ENCODE results near the gene AATK.

- TF ChIP-seq CTCF (conservative IDR thresholded peaks at IDR 0.05), result no peak
- no peak for TF ChIP-seq ZFX (IDR thresholded peaks at IDR 0.05)
Measured at GRCh38 chr17:81194941-81195901, 29.2 kb upstream of the AATK start.

Measured in C4-2B (cell line).